WTC11 (cell line): ENCODE measurements around the gene TECR.

Experiments
- CREM ChIP-seq: sonication (generic); formaldehyde crosslinking; IDR thresholded peaks from 2 replicates; pipeline ENCODE4 v1.8.1; 2022; ENCODE audit warnings: mild to moderate bottlenecking, missing genetic modification reagents, moderate library complexity
- ELF4 ChIP-seq: sonication (generic); formaldehyde crosslinking; IDR thresholded peaks from 2 replicates; pipeline ENCODE4 v1.8.1; 2022; ENCODE audit warnings: low read depth, mild to moderate bottlenecking, moderate library complexity, missing genetic modification reagents
- ESRRA ChIP-seq: sonication (generic); formaldehyde crosslinking; IDR thresholded peaks from 2 replicates; pipeline ENCODE4 v1.8.1; 2022; ENCODE audit warnings: mild to moderate bottlenecking, missing genetic modification reagents, borderline replicate concordance
- FOXJ3 ChIP-seq: sonication (generic); formaldehyde crosslinking; IDR thresholded peaks from 2 replicates; pipeline ENCODE4 v1.9.0; 2021; ENCODE audit warnings: missing genetic modification reagents, mild to moderate bottlenecking, borderline replicate concordance
- TEAD1 ChIP-seq: sonication (generic); formaldehyde crosslinking; IDR thresholded peaks from 2 replicates; pipeline ENCODE4 v1.8.0; 2022; ENCODE audit warnings: mild to moderate bottlenecking, missing genetic modification reagents
- ZNF121 ChIP-seq: sonication (generic); formaldehyde crosslinking; IDR thresholded peaks from 2 replicates; pipeline ENCODE4 v1.8.0; 2023; ENCODE audit warnings: missing genetic modification reagents
- TF ChIP-seq, protein P1 (sequence below): fragments of 250-450 bp; sonication (Bioruptor Pico); conservative IDR thresholded peaks from 2 replicates; pipeline ENCODE4 v1.9.0; 2021; ENCODE audit warnings: mild to moderate bottlenecking
- TF ChIP-seq, protein P2 (sequence below): sonication (generic); formaldehyde crosslinking; IDR thresholded peaks from 2 replicates; pipeline ENCODE4 v1.8.0; 2022; ENCODE audit warnings: mild to moderate bottlenecking, missing genetic modification reagents
- TF ChIP-seq, protein P3 (sequence below): sonication (generic); formaldehyde crosslinking; conservative IDR thresholded peaks from 2 replicates; pipeline ENCODE4 v1.8.1; 2022; ENCODE audit warnings: mild to moderate bottlenecking, missing genetic modification reagents

DNA sequence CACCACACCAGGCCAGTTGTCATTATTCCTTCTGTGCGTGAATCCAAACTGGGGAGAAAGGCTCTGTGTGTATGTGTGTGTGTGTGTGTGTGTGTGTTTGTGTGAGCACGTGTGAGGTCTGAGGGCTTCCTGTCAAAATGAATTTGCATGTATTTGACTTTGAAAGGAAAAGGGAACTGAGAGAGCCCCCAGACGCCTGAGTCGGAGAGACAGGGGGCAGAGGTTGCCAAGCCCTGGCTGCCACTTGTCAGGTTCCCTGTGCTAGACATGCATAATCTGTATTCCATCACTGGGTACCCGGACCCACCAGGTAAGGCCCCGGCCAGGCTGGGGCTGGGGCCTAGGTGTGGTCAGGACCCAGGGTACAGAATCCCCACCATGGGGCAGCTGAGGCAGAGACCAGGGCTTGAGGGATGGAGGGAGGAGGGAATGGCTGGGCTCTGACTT lies 53.5 kb downstream of the TECR start, which contains the start of gene CLEC17A:
- no peak for TF ChIP-seq FOXJ3 (CRISPR knock-in tag)
- no peak for TF ChIP-seq ZNF121
- no peak for TF ChIP-seq TEAD1 (CRISPR knock-in tag)
- TF ChIP-seq ESRRA (CRISPR knock-in tag): no peak
- TF ChIP-seq CREM (CRISPR knock-in tag): no peak
- TF ChIP-seq, protein P1, sequence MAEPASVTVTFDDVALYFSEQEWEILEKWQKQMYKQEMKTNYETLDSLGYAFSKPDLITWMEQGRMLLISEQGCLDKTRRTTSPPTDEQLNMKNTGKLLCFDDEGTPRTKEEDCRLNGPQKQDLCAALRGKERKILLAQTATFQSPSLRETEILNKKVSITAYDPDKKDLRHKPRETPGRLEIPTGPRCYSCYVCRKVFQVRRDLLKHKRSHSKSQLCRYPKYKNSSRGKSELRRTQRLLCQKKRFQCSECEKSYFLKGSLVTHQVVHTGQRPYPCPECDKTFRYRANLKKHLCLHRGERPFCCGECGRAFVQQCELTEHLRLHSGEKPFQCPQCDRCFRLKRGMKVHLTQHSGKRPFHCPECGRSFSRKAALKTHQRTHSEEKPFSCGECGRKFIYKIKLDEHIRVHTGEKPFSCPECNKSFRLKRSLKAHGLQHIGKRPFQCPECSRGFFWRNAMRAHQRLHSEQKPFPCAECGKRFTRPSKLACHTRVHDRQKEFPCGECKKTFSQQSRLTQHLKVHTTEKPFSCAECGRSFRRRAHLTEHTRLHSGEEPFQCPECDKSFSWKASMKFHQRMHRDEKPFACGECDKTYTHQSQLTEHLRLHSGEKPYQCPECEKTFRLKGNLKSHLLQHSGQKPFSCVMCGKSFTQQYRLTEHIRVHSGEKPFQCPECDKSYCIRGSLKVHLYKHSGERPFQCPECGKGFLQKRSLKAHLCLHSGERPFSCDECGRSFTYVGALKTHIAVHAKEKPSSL (CRISPR knock-in tag): no peak
- no peak for TF ChIP-seq ELF4 (CRISPR knock-in tag)
- TF ChIP-seq, protein P2, sequence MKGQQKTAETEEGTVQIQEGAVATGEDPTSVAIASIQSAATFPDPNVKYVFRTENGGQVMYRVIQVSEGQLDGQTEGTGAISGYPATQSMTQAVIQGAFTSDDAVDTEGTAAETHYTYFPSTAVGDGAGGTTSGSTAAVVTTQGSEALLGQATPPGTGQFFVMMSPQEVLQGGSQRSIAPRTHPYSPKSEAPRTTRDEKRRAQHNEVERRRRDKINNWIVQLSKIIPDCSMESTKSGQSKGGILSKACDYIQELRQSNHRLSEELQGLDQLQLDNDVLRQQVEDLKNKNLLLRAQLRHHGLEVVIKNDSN: no peak
- TF ChIP-seq, protein P3, sequence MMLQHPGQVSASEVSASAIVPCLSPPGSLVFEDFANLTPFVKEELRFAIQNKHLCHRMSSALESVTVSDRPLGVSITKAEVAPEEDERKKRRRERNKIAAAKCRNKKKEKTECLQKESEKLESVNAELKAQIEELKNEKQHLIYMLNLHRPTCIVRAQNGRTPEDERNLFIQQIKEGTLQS (CRISPR knock-in tag): no peak
